GM23338 (cell line): Measurements from ENCODE around the gene SLC9A9. TPM values are rescaled to one million over a fixed set of nuclear protein-coding genes. Genes with fewer than 3 reads are reported as not detected.

Source experiments
- polyA plus RNA-seq: library from polyadenylated mRNA; unstranded; fragments of >200 nt; fragmentation: Nextera tagmentation; extraction: Ambion mirVana; gene quantifications from 2 replicates; pipeline ENCODE4 v1.2.1, GENCODE V29; 2016
- total RNA-seq: library from RNA; depleted of rRNA; stranded (reverse); fragments of >200 nt; shearing (Covaris generic); gene quantifications from 2 replicates; pipeline ENCODE4 v1.2.3, GENCODE V29; 2014
- TF ChIP-seq, protein P1 (sequence below): fragments of 250-450 bp; sonication (Bioruptor Pico); IDR thresholded peaks from 2 replicates; pipeline ENCODE4 v1.5.0; 2020; ENCODE audit warnings: mild to moderate bottlenecking, moderate library complexity
- TF ChIP-seq, protein P2 (sequence below): IDR thresholded peaks from 2 replicates; pipeline ENCODE4 v1.6.1; 2016; ENCODE audit warnings: antibody characterized with exemption
- TF ChIP-seq, protein P3 (sequence below): IDR thresholded peaks from one replicate; pipeline ENCODE4 v1.6.1; 2018; ENCODE audit warnings: antibody characterized with exemption; ENCODE audit not compliant: unreplicated experiment

The SLC9A9 gene
- total and polyA plus RNA-seq, 2 experiments from 2014 or later: 1.3 to 1.6 TPM

- TF ChIP-seq, protein P1, sequence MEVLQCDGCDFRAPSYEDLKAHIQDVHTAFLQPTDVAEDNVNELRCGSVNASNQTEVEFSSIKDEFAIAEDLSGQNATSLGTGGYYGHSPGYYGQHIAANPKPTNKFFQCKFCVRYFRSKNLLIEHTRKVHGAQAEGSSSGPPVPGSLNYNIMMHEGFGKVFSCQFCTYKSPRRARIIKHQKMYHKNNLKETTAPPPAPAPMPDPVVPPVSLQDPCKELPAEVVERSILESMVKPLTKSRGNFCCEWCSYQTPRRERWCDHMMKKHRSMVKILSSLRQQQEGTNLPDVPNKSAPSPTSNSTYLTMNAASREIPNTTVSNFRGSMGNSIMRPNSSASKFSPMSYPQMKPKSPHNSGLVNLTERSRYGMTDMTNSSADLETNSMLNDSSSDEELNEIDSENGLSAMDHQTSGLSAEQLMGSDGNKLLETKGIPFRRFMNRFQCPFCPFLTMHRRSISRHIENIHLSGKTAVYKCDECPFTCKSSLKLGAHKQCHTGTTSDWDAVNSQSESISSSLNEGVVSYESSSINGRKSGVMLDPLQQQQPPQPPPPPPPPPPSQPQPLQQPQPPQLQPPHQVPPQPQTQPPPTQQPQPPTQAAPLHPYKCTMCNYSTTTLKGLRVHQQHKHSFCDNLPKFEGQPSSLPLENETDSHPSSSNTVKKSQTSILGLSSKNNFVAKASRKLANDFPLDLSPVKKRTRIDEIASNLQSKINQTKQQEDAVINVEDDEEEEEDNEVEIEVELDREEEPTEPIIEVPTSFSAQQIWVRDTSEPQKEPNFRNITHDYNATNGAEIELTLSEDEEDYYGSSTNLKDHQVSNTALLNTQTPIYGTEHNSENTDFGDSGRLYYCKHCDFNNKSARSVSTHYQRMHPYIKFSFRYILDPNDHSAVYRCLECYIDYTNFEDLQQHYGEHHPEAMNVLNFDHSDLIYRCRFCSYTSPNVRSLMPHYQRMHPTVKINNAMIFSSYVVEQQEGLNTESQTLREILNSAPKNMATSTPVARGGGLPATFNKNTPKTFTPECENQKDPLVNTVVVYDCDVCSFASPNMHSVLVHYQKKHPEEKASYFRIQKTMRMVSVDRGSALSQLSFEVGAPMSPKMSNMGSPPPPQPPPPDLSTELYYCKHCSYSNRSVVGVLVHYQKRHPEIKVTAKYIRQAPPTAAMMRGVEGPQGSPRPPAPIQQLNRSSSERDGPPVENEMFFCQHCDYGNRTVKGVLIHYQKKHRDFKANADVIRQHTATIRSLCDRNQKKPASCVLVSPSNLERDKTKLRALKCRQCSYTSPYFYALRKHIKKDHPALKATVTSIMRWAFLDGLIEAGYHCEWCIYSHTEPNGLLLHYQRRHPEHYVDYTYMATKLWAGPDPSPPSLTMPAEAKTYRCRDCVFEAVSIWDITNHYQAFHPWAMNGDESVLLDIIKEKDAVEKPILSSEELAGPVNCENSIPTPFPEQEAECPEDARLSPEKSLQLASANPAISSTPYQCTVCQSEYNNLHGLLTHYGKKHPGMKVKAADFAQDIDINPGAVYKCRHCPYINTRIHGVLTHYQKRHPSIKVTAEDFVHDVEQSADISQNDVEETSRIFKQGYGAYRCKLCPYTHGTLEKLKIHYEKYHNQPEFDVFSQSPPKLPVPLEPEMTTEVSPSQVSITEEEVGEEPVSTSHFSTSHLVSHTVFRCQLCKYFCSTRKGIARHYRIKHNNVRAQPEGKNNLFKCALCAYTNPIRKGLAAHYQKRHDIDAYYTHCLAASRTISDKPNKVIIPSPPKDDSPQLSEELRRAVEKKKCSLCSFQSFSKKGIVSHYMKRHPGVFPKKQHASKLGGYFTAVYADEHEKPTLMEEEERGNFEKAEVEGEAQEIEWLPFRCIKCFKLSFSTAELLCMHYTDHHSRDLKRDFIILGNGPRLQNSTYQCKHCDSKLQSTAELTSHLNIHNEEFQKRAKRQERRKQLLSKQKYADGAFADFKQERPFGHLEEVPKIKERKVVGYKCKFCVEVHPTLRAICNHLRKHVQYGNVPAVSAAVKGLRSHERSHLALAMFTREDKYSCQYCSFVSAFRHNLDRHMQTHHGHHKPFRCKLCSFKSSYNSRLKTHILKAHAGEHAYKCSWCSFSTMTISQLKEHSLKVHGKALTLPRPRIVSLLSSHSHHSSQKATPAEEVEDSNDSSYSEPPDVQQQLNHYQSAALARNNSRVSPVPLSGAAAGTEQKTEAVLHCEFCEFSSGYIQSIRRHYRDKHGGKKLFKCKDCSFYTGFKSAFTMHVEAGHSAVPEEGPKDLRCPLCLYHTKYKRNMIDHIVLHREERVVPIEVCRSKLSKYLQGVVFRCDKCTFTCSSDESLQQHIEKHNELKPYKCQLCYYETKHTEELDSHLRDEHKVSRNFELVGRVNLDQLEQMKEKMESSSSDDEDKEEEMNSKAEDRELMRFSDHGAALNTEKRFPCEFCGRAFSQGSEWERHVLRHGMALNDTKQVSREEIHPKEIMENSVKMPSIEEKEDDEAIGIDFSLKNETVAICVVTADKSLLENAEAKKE (CRISPR knock-in tag): no peak
- TF ChIP-seq, protein P2, sequence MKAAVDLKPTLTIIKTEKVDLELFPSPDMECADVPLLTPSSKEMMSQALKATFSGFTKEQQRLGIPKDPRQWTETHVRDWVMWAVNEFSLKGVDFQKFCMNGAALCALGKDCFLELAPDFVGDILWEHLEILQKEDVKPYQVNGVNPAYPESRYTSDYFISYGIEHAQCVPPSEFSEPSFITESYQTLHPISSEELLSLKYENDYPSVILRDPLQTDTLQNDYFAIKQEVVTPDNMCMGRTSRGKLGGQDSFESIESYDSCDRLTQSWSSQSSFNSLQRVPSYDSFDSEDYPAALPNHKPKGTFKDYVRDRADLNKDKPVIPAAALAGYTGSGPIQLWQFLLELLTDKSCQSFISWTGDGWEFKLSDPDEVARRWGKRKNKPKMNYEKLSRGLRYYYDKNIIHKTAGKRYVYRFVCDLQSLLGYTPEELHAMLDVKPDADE: no peak
- TF ChIP-seq, protein P3, sequence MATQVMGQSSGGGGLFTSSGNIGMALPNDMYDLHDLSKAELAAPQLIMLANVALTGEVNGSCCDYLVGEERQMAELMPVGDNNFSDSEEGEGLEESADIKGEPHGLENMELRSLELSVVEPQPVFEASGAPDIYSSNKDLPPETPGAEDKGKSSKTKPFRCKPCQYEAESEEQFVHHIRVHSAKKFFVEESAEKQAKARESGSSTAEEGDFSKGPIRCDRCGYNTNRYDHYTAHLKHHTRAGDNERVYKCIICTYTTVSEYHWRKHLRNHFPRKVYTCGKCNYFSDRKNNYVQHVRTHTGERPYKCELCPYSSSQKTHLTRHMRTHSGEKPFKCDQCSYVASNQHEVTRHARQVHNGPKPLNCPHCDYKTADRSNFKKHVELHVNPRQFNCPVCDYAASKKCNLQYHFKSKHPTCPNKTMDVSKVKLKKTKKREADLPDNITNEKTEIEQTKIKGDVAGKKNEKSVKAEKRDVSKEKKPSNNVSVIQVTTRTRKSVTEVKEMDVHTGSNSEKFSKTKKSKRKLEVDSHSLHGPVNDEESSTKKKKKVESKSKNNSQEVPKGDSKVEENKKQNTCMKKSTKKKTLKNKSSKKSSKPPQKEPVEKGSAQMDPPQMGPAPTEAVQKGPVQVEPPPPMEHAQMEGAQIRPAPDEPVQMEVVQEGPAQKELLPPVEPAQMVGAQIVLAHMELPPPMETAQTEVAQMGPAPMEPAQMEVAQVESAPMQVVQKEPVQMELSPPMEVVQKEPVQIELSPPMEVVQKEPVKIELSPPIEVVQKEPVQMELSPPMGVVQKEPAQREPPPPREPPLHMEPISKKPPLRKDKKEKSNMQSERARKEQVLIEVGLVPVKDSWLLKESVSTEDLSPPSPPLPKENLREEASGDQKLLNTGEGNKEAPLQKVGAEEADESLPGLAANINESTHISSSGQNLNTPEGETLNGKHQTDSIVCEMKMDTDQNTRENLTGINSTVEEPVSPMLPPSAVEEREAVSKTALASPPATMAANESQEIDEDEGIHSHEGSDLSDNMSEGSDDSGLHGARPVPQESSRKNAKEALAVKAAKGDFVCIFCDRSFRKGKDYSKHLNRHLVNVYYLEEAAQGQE: no peak
Measured at GRCh38 chr3:143315766-143316165, 532.5 kb downstream of the SLC9A9 start (continued).
